Mesenchymal stem cell (in vitro differentiated cells and primary cell): ENCODE measurements around the gene LIMK1.
A peak's percentile ranks its signal among the peaks of the same experiment; 100 is the strongest.

Experiments
- DNase-seq: peaks from one replicate; pipeline ENCODE4 v3.0.0-alpha.2; 2013
- H2AFZ ChIP-seq: one replicate; pipeline ENCODE4 v1.6.1; 2013; ENCODE audit warnings: low read depth, mild to moderate bottlenecking, control low read depth, inconsistent platforms, low read length, moderate library complexity
- H2AK5ac ChIP-seq: 2 replicates; pipeline ENCODE4 v1.6.1; 2013; ENCODE audit warnings: low read length, moderate library complexity, mild to moderate bottlenecking, inconsistent platforms; ENCODE audit not compliant: severe bottlenecking
- H2BK120ac ChIP-seq: one replicate; pipeline ENCODE4 v1.6.1; 2013; ENCODE audit warnings: low read depth, mild to moderate bottlenecking, inconsistent platforms, low read length, moderate library complexity
- H2BK12ac ChIP-seq, 2 experiments: one replicate each; pipeline ENCODE4 v1.6.1; 2013; ENCODE audit warnings: inconsistent platforms in 2 of 2, low read length in 2 of 2, mild to moderate bottlenecking in 2 of 2, moderate library complexity in 2 of 2, control low read depth in 1 of 2
- H2BK15ac ChIP-seq: one replicate; pipeline ENCODE4 v1.6.1; 2013; ENCODE audit warnings: mild to moderate bottlenecking, low read depth, inconsistent platforms; ENCODE audit not compliant: poor library complexity, severe bottlenecking
- H2BK5ac ChIP-seq: 2 replicates; pipeline ENCODE4 v1.6.1; 2013; ENCODE audit warnings: low read depth, mild to moderate bottlenecking, low read length, control low read depth, inconsistent platforms; ENCODE audit not compliant: poor library complexity, severe bottlenecking
- H3K14ac ChIP-seq, 2 experiments: one replicate each; pipeline ENCODE4 v1.6.1; 2013; ENCODE audit warnings: inconsistent platforms in 2 of 2, low read length in 2 of 2, control low read depth in 1 of 2, mild to moderate bottlenecking in 1 of 2, moderate library complexity in 1 of 2
- H3K18ac ChIP-seq, 2 experiments: one replicate each; pipeline ENCODE4 v1.6.1; 2013; ENCODE audit warnings: inconsistent platforms in 2 of 2, low read length in 2 of 2, control low read depth in 1 of 2, low read depth in 1 of 2, mild to moderate bottlenecking in 1 of 2
- H3K23ac ChIP-seq, 2 experiments: one replicate each; pipeline ENCODE4 v1.6.1; 2013; ENCODE audit warnings: inconsistent platforms in 2 of 2, low read length in 2 of 2, mild to moderate bottlenecking in 2 of 2, moderate library complexity in 2 of 2, control low read depth in 1 of 2
- H3K27ac ChIP-seq: 2 replicates; pipeline ENCODE4 v1.5.1; 2013; ENCODE audit warnings: mild to moderate bottlenecking, moderate library complexity, low read length, control low read depth, inconsistent platforms; ENCODE audit not compliant: poor library complexity, severe bottlenecking
- H3K27me3 ChIP-seq, 2 experiments: 2 replicates each; pipeline versions ENCODE4 v1.6.1 to v1.7.0; 2013; ENCODE audit warnings: low read length in 2 of 2, mild to moderate bottlenecking in 2 of 2, moderate library complexity in 2 of 2, control low read depth in 1 of 2, inconsistent platforms in 1 of 2; ENCODE audit not compliant: control insufficient read depth in 1 of 2, insufficient read depth in 1 of 2
- H3K36me3 ChIP-seq, 2 experiments: 2 replicates each; pipeline versions ENCODE4 v1.6.1 to v1.7.0; 2013; ENCODE audit warnings: low read length in 2 of 2, control low read depth in 1 of 2, inconsistent platforms in 1 of 2, low read depth in 1 of 2, mild to moderate bottlenecking in 1 of 2; ENCODE audit not compliant: insufficient read depth in 2 of 2, control insufficient read depth in 1 of 2
- H3K4ac ChIP-seq, 2 experiments: one replicate each; pipeline ENCODE4 v1.6.1; 2013; ENCODE audit warnings: inconsistent platforms in 2 of 2, low read length in 2 of 2, mild to moderate bottlenecking in 2 of 2, moderate library complexity in 2 of 2, control low read depth in 1 of 2, low read depth in 1 of 2
- H3K4me1 ChIP-seq: 2 replicates; pipeline ENCODE4 v1.6.1; 2013; ENCODE audit warnings: low read depth, low read length, control low read depth; ENCODE audit not compliant: control insufficient read depth, insufficient read depth
- H3K4me2 ChIP-seq: 2 replicates; pipeline ENCODE4 v1.6.1; 2013; ENCODE audit warnings: low read length, mild to moderate bottlenecking, inconsistent platforms; ENCODE audit not compliant: poor library complexity, severe bottlenecking
- H3K4me3 ChIP-seq, 2 experiments: 2 replicates each; pipeline versions ENCODE4 v1.5.1 to v1.7.0; 2013; ENCODE audit warnings: low read length in 2 of 2, mild to moderate bottlenecking in 2 of 2, control low read depth in 1 of 2, low read depth in 1 of 2; ENCODE audit not compliant: insufficient read depth in 1 of 2
- H3K79me1 ChIP-seq: replicated peaks from 2 replicates; pipeline ENCODE4 v1.6.1; 2013; ENCODE audit warnings: mild to moderate bottlenecking, control low read depth, low read length, inconsistent platforms; ENCODE audit not compliant: poor library complexity, severe bottlenecking
- H3K9ac ChIP-seq: 2 replicates; pipeline ENCODE4 v1.7.0; 2013; ENCODE audit warnings: mild to moderate bottlenecking, low read length, moderate library complexity
- H3K9me3 ChIP-seq: 2 replicates; pipeline ENCODE4 v1.7.0; 2013; ENCODE audit warnings: mild to moderate bottlenecking, low read length; ENCODE audit not compliant: control insufficient read depth
- H4K8ac ChIP-seq: one replicate; pipeline ENCODE4 v1.6.1; 2013; ENCODE audit warnings: inconsistent platforms, mild to moderate bottlenecking, low read length, moderate library complexity
- H4K91ac ChIP-seq: one replicate; pipeline ENCODE4 v1.6.1; 2013; ENCODE audit warnings: mild to moderate bottlenecking, low read length, inconsistent platforms
- WGBS: methylation state at CpG from one replicate; pipeline ENCODE4 v1.1.7; 2013; ENCODE audit warnings: mixed read lengths; 5-methylcytosine and 5-hydroxymethylcytosine counted together

Gene LIMK1

GRCh38 chr7:74052628-74053027 is 31.0 kb upstream of the LIMK1 start:
- Histone ChIP-seq H3K4me1 (peaks cover 2% of the 10 kb centered on the region), H3K4me3 (no peak overlapping the region), H4K91ac (no peak overlapping the region), H2AFZ (no peak overlapping the region), H3K27me3 (peaks cover 0 to 36% of the 10 kb centered on the region in 2 experiments), H3K18ac (no peak overlapping the region), H2BK5ac (no peak overlapping the region), H3K36me3 (peaks cover 0 to 60% of the 10 kb centered on the region in 2 experiments), H2BK120ac (no peak overlapping the region), H3K4me2 (no peak overlapping the region), H3K9me3 (no peaks in the 10 kb centered on the region), H3K4ac (no peak overlapping the region), H2AK5ac (no peak overlapping the region), H2BK12ac (no peak overlapping the region), H2BK15ac (no peak overlapping the region), H4K8ac (no peak overlapping the region), H3K79me1 (no peaks in the 10 kb centered on the region), H3K23ac (no peak overlapping the region), H3K9ac (no peak overlapping the region), H3K14ac (no peak overlapping the region), H3K27ac (no peak overlapping the region)
- WGBS = 84% methylated on average over 1 of the region's 1 CpG
- no peak for DNase-seq

DNA sequence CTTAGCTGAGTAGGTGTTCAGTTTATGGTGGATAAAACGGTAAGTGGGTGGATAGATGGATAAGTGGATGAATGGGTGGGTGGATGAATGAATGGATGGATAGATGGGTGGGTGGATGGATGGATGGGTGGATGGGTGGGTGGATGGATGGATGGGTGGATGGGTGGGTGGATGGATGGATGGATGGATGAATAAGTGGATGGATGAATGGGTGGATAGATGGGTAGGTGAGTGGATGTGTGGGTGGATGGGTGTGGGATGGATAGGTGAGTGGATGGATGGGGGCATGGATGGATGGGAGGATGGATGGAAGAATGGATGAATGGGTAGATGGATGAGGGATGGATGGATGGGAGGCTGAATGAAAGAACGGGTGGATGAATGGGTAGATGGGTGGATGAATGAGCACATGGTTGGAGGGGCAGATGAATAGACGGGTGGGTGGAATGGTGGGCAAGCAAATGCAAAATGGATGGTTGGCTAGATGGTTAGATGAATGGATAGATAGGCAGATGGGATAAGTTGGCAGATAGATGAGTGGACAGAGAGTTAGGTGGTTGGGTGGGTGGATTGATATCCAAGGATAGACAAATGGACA is 29.9 kb upstream of the LIMK1 start:
- Histone ChIP-seq H3K9me3 (no peaks in the 10 kb centered on the region), H2BK15ac (no peak overlapping the region), H2BK12ac (no peak overlapping the region), H3K9ac (no peak overlapping the region), H3K14ac (no peak overlapping the region), H2BK5ac (no peak overlapping the region), H3K27ac (no peak overlapping the region), H3K4ac (no peak overlapping the region), H3K4me3 (no peak overlapping the region), H2BK120ac (no peak overlapping the region), H2AFZ (no peak overlapping the region), H3K23ac (no peak overlapping the region), H3K36me3 (peaks cover 0 to 51% of the 10 kb centered on the region in 2 experiments), H3K27me3 (peaks cover 0 to 35% of the 10 kb centered on the region in 2 experiments), H3K4me1 (peaks cover 2% of the 10 kb centered on the region), H3K4me2 (no peak overlapping the region), H4K91ac (no peak overlapping the region), H4K8ac (no peak overlapping the region), H3K18ac (no peak overlapping the region), H3K79me1 (no peaks in the 10 kb centered on the region), H2AK5ac (no peak overlapping the region)
- WGBS = 91% methylated on average over 3 of the region's 3 CpGs
- DNase-seq = no peak

DNA sequence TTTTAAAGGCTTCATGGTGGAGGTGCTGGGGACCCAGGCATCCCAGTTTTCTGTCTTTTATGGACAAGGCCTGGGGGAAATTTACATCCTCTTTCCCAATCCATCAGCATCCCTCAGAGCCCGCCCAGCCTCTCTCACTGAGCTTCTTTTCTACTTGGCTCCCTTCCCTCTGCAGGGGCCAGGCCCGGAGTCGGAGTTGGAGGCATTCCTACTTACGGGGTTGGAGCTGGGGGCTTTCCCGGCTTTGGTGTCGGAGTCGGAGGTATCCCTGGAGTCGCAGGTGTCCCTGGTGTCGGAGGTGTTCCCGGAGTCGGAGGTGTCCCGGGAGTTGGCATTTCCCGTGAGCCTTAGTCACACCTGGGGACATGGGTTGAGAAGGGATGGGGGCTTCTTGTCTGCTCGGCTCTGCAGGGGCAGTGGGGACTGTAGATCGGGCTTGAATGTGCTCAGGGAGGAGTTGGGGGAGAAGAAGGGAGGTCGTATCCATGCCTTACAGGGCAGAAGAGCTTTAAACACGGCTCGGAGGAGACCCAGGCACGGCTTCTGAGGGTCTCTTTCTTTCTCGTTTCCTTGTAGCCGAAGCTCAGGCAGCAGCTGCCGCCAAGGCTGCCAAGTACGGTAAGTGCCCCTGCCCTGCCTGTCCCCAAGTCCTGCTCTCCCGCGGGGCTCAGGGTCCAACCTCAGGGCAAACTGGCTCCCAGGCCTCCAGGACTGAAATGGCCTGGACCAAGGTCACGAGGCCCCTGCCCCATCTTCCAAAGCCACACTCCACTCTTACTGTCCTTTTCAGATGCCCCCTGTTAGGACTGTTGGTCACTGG is 27.3 kb upstream of the LIMK1 start:
- Histone ChIP-seq H3K4me2 (no peak overlapping the region), H4K91ac (no peak overlapping the region), H4K8ac (no peak overlapping the region), H3K27me3 (peaks cover 0 to 31% of the 10 kb centered on the region in 2 experiments), H3K23ac (no peak overlapping the region), H2AK5ac (no peak overlapping the region), H2BK5ac (no peak overlapping the region), H3K4me3 (no peak overlapping the region), H2BK120ac (no peak overlapping the region), H3K4me1 (peaks cover 4% of the 10 kb centered on the region), H2BK12ac (no peak overlapping the region), H2BK15ac (no peak overlapping the region), H3K79me1 (no peaks in the 10 kb centered on the region), H2AFZ (no peak overlapping the region), H3K4ac (no peak overlapping the region), H3K9me3 (no peaks in the 10 kb centered on the region), H3K9ac (no peak overlapping the region), H3K36me3 (peaks cover 0 to 37% of the 10 kb centered on the region in 2 experiments), H3K27ac (no peak overlapping the region), H3K18ac (no peak overlapping the region), H3K14ac (no peak overlapping the region)
- 81% methylated on average over 26 of the region's 26 CpGs for WGBS
- DNase-seq = no peak

GRCh38 chr7:74057216-74057925 is 26.2 kb upstream of the LIMK1 start:
- WGBS = 86% methylated on average over 9 of the region's 11 CpGs
- Histone ChIP-seq H3K14ac (no peak overlapping the region), H3K23ac (no peak overlapping the region), H3K27ac (no peak overlapping the region), H3K79me1 (no peaks in the 10 kb centered on the region), H2BK120ac (no peak overlapping the region), H3K4me2 (no peak overlapping the region), H3K18ac (no peak overlapping the region), H3K4me3 (no peak overlapping the region), H2AFZ (no peak overlapping the region), H3K27me3 (peaks cover 0 to 21% of the 10 kb centered on the region in 2 experiments), H3K9me3 (no peaks in the 10 kb centered on the region), H3K36me3 (peaks cover 0 to 28% of the 10 kb centered on the region in 2 experiments), H2BK5ac (no peak overlapping the region), H3K4ac (no peak overlapping the region), H4K8ac (no peak overlapping the region), H2AK5ac (no peak overlapping the region), H4K91ac (no peak overlapping the region), H2BK15ac (peak overlapping the region; percentile 91), H3K9ac (no peak overlapping the region), H3K4me1 (peaks cover 10% of the 10 kb centered on the region), H2BK12ac (no peak overlapping the region)
- DNase-seq = no peak
